SK-N-SH (cell line): Measurements from ENCODE around the gene LPO. TPM values are rescaled to one million over a fixed set of nuclear protein-coding genes. Genes with fewer than 3 reads are reported as not detected.

ENCODE experiments used
- CTCF ChIA-PET: fragments of 300-600, 350-600 bp; formaldehyde crosslinking; extraction: SDS; loops from one replicate; lab custom pipeline; 2021; lab: Yijun Ruan, JAX
- POLR2A ChIA-PET: fragments of 350-600 bp; sonication (Branson Sonifier 250); formaldehyde crosslinking; extraction: SDS; loops from one replicate; lab custom pipeline; 2020; ENCODE audit warnings: antibody characterized with exemption, inconsistent platforms; lab: Yijun Ruan, JAX
- DNase-seq: peaks from one replicate; pipeline ENCODE4 v3.0.0; 2012
- H2AFZ ChIP-seq: fragments of 200-600 bp; sonication (generic); 2 replicates; pipeline ENCODE4 v1.8.1; 2016; ENCODE audit warnings: antibody characterized with exemption, mild to moderate bottlenecking, low read depth
- H3F3A ChIP-seq: fragments of 200-600 bp; sonication (generic); replicated peaks from 2 replicates; pipeline ENCODE3; 2016; ENCODE audit warnings: antibody characterized with exemption, mild to moderate bottlenecking; ENCODE audit not compliant: insufficient read depth
- H3K27ac ChIP-seq, 2 experiments: fragments of 200-500 bp in 1 of 2; fragments of 200-600 bp in 1 of 2; sonication (Bioruptor generic) in 1 of 2; sonication (generic), shearing (Covaris generic) in 1 of 2; 2 replicates each; pipeline versions ENCODE4 v1.5.1 to v1.6.1; 2014 to 2016; ENCODE audit warnings: low read depth in 2 of 2, inconsistent platforms in 1 of 2, low read length in 1 of 2, mild to moderate bottlenecking in 1 of 2, mixed read lengths in 1 of 2
- H3K27me3 ChIP-seq: fragments of 200-600 bp; sonication (generic), shearing (Covaris generic); 2 replicates; pipeline ENCODE4 v1.6.1; 2016; ENCODE audit warnings: mixed run types; ENCODE audit not compliant: insufficient read depth
- H3K36me3 ChIP-seq, 2 experiments: fragments of 200-500 bp in 1 of 2; fragments of 200-600 bp in 1 of 2; sonication (Bioruptor generic) in 1 of 2; sonication (generic) in 1 of 2; replicated peaks in 1 of 2; 2 replicates each; pipeline versions ENCODE3 to v1.5.1; 2014 to 2016; ENCODE audit warnings: low read length in 1 of 2, mild to moderate bottlenecking in 1 of 2; ENCODE audit not compliant: insufficient read depth in 2 of 2, control insufficient read depth in 1 of 2
- H3K4me1 ChIP-seq, 2 experiments: fragments of 200-500 bp in 1 of 2; fragments of 200-600 bp in 1 of 2; sonication (Bioruptor generic) in 1 of 2; sonication (generic), shearing (Covaris generic) in 1 of 2; 2 replicates each; pipeline versions ENCODE4 v1.5.1 to v1.6.1; 2014 to 2016; ENCODE audit warnings: low read depth in 1 of 2, low read length in 1 of 2, mixed run types in 1 of 2; ENCODE audit not compliant: insufficient read depth in 2 of 2, control insufficient read depth in 1 of 2
- H3K4me2 ChIP-seq: fragments of 200-600 bp; sonication (generic), shearing (Covaris generic); 2 replicates; pipeline ENCODE4 v1.6.1; 2017; ENCODE audit warnings: mixed run types
- H3K4me3 ChIP-seq, 2 experiments: fragments of 200-500 bp in 1 of 2; fragments of 200-600 bp in 1 of 2; sonication (Bioruptor generic) in 1 of 2; sonication (generic), shearing (Covaris generic) in 1 of 2; 2 replicates each; pipeline versions ENCODE4 v1.5.1 to v1.8.1; 2014 to 2016; ENCODE audit warnings: low read depth in 2 of 2, inconsistent platforms in 1 of 2, low read length in 1 of 2, mild to moderate bottlenecking in 1 of 2, mixed read lengths in 1 of 2, moderate library complexity in 1 of 2
- H3K79me2 ChIP-seq: fragments of 200-600 bp; sonication (generic); 2 replicates; pipeline ENCODE4 v1.8.1; 2017; ENCODE audit warnings: mild to moderate bottlenecking; ENCODE audit not compliant: insufficient read depth
- H3K9ac ChIP-seq: fragments of 200-600 bp; sonication (generic); 2 replicates; pipeline ENCODE4 v1.6.1; 2017; ENCODE audit warnings: mixed run types
- H3K9me2 ChIP-seq: fragments of 200-600 bp; sonication (generic); 2 replicates; pipeline ENCODE4 v1.6.1; 2017; ENCODE audit warnings: mixed run types
- H3K9me3 ChIP-seq: fragments of 200-600 bp; sonication (generic); 2 replicates; pipeline ENCODE4 v1.6.1; 2017; ENCODE audit warnings: mixed run types, mild to moderate bottlenecking, moderate library complexity
- H4K20me1 ChIP-seq: fragments of 200-600 bp; sonication (generic); 2 replicates; pipeline ENCODE4 v1.6.1; 2017; ENCODE audit warnings: mild to moderate bottlenecking, mixed run types; ENCODE audit not compliant: insufficient read depth
- FOXM1 ChIP-seq: IDR thresholded peaks from 2 replicates; pipeline ENCODE4 v1.4.0; 2012; ENCODE audit warnings: low read depth, mild to moderate bottlenecking
- NFIC ChIP-seq: IDR thresholded peaks from 2 replicates; pipeline ENCODE4 v1.4.0; 2012; ENCODE audit warnings: borderline replicate concordance
- RXRA ChIP-seq: IDR thresholded peaks from 2 replicates; pipeline ENCODE4 v1.4.0; 2012; ENCODE audit warnings: low read depth, mild to moderate bottlenecking, borderline replicate concordance
- SIN3A ChIP-seq: IDR thresholded peaks from 2 replicates; pipeline ENCODE4 v1.6.1; 2012; ENCODE audit warnings: low read depth, mild to moderate bottlenecking, low read length, moderate library complexity, borderline replicate concordance
- TAF1 ChIP-seq: IDR thresholded peaks from 2 replicates; pipeline ENCODE4 v1.6.1; 2012; ENCODE audit warnings: low read depth, mild to moderate bottlenecking, low read length, moderate library complexity, borderline replicate concordance
- TEAD4 ChIP-seq: IDR thresholded peaks from 2 replicates; pipeline ENCODE4 v1.4.0; 2012; ENCODE audit warnings: mild to moderate bottlenecking, borderline replicate concordance; ENCODE audit not compliant: insufficient read depth
- USF1 ChIP-seq: IDR thresholded peaks from 2 replicates; pipeline ENCODE4 v1.4.0; 2012; ENCODE audit warnings: low read depth, borderline replicate concordance
- WGBS: methylation state at CpG from one replicate; pipeline ENCODE4 v1.1.6; 2017; ENCODE audit warnings: low lambda C conversion rate; 5-methylcytosine and 5-hydroxymethylcytosine counted together
- polyA plus RNA-seq, 3 experiments: library from polyadenylated mRNA; depleted of rRNA; stranded (reverse); fragments of >200 nt; gene quantifications; 2 replicates each; pipeline ENCODE4 v1.2.3, GENCODE V29; 2012
- TF ChIP-seq, protein P1 (sequence below): IDR thresholded peaks from 2 replicates; pipeline ENCODE4; 2012
- TF ChIP-seq, protein P2 (sequence below): IDR thresholded peaks from 2 replicates; pipeline ENCODE4 v1.4.0; 2012; ENCODE audit warnings: low read depth, borderline replicate concordance

Gene LPO
- polyA plus RNA-seq, 1 of the 3 experiments (the other 2 are of a cell fraction): not detected

DNA sequence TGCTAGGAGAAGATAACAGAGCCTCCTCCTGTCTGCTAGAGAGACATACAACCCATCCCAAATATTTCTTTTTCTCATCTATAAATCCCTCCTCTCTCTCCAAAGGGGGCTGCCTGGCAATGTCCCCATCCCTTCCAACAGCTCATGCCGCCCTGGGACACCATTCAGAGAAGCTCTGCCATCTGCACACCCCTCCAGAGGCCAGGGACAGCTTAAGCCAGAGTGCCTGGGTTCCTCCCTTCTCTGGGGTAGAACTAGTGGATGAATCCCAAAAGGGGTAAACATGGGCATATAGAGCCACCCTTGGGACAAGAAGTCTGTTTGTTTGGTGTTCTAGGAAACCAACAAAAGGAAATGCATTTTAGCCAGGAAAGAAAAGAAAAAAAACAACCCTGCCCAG, 2.6 kb upstream of the LPO start:
- Histone ChIP-seq H3K9me2 (no peaks in the 10 kb centered on the region), H3K4me3 (no peak overlapping the region), H3K27ac (no peak overlapping the region), H3K4me2 (no peak overlapping the region), H3K36me3 (no peaks in the 10 kb centered on the region), H3K79me2 (no peaks in the 10 kb centered on the region), H3F3A (no peaks in the 10 kb centered on the region), H4K20me1 (no peaks in the 10 kb centered on the region), H3K4me1 (no peaks in the 10 kb centered on the region), H3K27me3 (peaks cover 60% of the 10 kb centered on the region), H3K9me3 (no peaks in the 10 kb centered on the region), H3K9ac (no peak overlapping the region), H2AFZ (no peak overlapping the region)
- CTCF ChIA-PET: interaction anchor here (0.6 to 5.9 kb wide), 5 partner anchors 9 to 1710 kb away, joined by 3 to 73 read pairs (median 5); partner anchors contain the start of genes MKS1 and RNF43
- DNase-seq: no peak
- 0% methylated on average over 1 of the region's 1 CpG for WGBS
- TF ChIP-seq, protein P1, sequence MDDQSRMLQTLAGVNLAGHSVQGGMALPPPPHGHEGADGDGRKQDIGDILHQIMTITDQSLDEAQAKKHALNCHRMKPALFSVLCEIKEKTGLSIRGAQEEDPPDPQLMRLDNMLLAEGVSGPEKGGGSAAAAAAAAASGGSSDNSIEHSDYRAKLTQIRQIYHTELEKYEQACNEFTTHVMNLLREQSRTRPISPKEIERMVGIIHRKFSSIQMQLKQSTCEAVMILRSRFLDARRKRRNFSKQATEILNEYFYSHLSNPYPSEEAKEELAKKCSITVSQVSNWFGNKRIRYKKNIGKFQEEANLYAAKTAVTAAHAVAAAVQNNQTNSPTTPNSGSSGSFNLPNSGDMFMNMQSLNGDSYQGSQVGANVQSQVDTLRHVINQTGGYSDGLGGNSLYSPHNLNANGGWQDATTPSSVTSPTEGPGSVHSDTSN: no peak
- no peak for TF ChIP-seq SIN3A
- no peak for TF ChIP-seq NFIC
- no peak for TF ChIP-seq TEAD4
- no peak for TF ChIP-seq TAF1
- TF ChIP-seq, protein P2, sequence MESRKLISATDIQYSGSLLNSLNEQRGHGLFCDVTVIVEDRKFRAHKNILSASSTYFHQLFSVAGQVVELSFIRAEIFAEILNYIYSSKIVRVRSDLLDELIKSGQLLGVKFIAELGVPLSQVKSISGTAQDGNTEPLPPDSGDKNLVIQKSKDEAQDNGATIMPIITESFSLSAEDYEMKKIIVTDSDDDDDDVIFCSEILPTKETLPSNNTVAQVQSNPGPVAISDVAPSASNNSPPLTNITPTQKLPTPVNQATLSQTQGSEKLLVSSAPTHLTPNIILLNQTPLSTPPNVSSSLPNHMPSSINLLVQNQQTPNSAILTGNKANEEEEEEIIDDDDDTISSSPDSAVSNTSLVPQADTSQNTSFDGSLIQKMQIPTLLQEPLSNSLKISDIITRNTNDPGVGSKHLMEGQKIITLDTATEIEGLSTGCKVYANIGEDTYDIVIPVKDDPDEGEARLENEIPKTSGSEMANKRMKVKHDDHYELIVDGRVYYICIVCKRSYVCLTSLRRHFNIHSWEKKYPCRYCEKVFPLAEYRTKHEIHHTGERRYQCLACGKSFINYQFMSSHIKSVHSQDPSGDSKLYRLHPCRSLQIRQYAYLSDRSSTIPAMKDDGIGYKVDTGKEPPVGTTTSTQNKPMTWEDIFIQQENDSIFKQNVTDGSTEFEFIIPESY: no peak
- no peak for TF ChIP-seq USF1
- no peak for TF ChIP-seq FOXM1
- POLR2A ChIA-PET: no interaction called here

GRCh38 chr17:58236394-58236793, 2.0 kb upstream of the LPO start:
- POLR2A ChIA-PET: no interaction called here
- no peaks in the 10 kb centered on the region for H3K36me3 ChIP-seq

More at GRCh38 chr17:58236394-58236793, 2.0 kb upstream of the LPO start:
- H3K9me2 ChIP-seq: no peaks in the 10 kb centered on the region
- H2AFZ ChIP-seq: no peak overlapping the region
- TF ChIP-seq RXRA: no peak
- peaks cover 65% of the 10 kb centered on the region for H3K27me3 ChIP-seq
- H3K4me1 ChIP-seq: no peaks in the 10 kb centered on the region
- no peak for DNase-seq
- H3K4me2 ChIP-seq: no peak overlapping the region
- H3K79me2 ChIP-seq: no peaks in the 10 kb centered on the region
- H3K9me3 ChIP-seq: no peaks in the 10 kb centered on the region
- CTCF ChIA-PET: interaction anchor here (0.6 to 5.9 kb wide), 5 partner anchors 14 to 1709 kb away, joined by 3 to 73 read pairs (median 3); partner anchors contain the start of genes MKS1 and RNF43
- no peak overlapping the region for H3K27ac ChIP-seq
- no peak overlapping the region for H3K9ac ChIP-seq
- no peaks in the 10 kb centered on the region for H4K20me1 ChIP-seq
- no peaks in the 10 kb centered on the region for H3F3A ChIP-seq
- 5% methylated on average over 2 of the region's 2 CpGs for WGBS
- H3K4me3 ChIP-seq: no peak overlapping the region
